GM21360 (cell line): Measurements from ENCODE around the gene TRIM56.
"Not testable (repeated sequence)": the region's sequence is repeated elsewhere in the genome, so short reads cannot be mapped to it uniquely, and the experiment has no call there.

Source experiments
- ATAC-seq: cut with Tn5 transposase; IDR thresholded peaks from one replicate; pipeline ENCODE4 v1.9.1; 2021; ENCODE audit warnings: mild to moderate bottlenecking, moderate library complexity; ENCODE audit not compliant: unreplicated experiment

TRIM56 gene

DNA sequence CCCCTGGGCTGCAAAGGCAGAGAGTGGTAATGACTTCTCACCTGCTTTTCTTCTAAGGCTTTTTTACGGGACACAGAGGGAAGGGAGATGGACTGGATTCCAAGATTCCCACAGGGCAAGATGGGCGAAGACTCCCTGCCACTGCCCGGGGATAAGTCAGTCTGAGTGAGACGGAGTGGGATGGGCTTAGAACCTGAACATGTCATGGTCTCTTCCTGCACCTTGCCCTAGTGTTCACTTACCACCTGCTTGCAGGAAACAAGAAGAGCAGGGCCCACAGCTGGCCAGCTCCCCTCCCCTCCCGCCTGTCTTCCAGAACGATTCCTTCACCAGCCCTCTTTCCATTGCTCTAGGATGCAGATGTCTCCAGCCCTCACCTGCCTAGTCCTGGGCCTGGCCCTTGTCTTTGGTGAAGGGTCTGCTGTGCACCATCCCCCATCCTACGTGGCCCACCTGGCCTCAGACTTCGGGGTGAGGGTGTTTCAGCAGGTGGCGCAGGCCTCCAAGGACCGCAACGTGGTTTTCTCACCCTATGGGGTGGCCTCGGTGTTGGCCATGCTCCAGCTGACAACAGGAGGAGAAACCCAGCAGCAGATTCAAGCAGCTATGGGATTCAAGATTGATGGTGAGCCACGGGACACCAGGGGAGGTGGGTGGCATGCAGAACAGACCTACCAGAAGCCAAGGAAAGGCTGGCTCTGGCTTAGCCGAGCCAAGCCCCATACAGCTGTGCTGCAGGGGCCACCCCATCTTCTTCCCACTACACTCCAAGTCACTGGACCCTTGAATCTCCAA is 43.0 kb downstream of the TRIM56 start:
- no peak for ATAC-seq

- ATAC-seq, result no peak
Measured at GRCh38 chr7:101129603-101130117, 44.4 kb downstream of the TRIM56 start.

- ATAC-seq, result not testable (repeated sequence)
Measured at GRCh38 chr7:101132626-101133600, 47.6 kb downstream of the TRIM56 start.

DNA sequence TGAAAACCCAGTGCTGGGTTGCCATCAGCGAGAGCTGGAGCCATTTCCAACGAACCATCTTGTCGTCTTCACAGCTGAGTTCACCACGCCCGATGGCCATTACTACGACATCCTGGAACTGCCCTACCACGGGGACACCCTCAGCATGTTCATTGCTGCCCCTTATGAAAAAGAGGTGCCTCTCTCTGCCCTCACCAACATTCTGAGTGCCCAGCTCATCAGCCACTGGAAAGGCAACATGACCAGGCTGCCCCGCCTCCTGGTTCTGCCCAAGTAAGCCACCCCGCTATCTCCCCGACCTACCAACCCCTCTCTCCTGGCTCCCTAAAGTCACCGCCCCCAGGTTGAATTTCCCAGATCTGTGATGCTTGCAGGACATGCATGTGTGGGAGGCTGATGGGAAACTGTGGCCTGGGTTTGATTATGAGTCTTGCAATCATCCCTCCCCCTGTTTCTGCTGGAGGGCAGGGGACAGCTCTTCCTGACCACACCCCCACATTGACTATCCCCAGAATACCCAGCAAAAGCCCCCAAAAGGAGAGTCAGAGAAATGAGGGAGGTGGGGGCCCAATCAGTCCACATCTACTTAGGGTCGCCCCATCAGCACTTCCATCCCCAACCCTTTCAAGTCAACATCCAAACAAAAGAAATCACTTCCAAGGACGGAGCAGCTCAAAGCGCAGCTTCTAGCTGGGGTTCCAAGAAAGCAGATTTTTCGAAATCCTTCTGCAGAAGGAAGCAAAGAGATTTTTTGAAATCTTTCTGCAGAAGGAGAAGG is 48.5 kb downstream of the TRIM56 start:
- ATAC-seq, result no peak

DNA sequence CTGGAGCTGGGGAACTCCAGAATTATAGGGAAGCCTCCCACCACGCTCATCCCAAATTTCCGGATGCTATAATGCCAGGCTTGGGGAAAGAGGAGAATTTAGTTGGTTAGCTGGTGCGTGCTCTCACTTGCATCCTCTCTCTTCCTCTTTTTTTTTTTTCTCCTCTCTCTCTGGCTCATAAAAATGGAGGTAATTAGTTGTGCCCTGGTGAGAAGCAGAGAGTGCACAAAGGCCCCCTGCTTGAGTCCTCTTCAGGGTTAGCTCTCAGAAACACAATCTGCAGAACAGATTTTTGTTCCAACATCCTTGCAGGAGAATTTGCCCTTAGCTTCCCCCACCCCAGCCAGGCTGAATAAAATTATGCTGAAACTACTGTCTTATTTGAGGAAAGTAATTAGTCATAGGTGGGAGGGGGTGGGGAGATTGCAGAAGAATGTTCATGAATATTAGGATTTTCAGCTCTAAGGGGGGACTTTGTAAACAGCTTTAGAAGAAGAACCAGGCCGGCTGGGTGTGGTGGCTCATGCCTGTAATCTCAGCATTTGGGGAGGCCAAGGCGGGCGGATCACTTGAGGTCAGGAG is 49.2 kb downstream of the TRIM56 start:
- ATAC-seq, result no peak

GRCh38 chr7:101137651-101138212 is 52.5 kb downstream of the TRIM56 start:
- no peak for ATAC-seq

GRCh38 chr7:101138213-101138870 is 53.1 kb downstream of the TRIM56 start:
- ATAC-seq, result peak; percentile 89

- ATAC-seq, result no peak
Measured at GRCh38 chr7:101140339-101140699, 55.0 kb downstream of the TRIM56 start.

DNA sequence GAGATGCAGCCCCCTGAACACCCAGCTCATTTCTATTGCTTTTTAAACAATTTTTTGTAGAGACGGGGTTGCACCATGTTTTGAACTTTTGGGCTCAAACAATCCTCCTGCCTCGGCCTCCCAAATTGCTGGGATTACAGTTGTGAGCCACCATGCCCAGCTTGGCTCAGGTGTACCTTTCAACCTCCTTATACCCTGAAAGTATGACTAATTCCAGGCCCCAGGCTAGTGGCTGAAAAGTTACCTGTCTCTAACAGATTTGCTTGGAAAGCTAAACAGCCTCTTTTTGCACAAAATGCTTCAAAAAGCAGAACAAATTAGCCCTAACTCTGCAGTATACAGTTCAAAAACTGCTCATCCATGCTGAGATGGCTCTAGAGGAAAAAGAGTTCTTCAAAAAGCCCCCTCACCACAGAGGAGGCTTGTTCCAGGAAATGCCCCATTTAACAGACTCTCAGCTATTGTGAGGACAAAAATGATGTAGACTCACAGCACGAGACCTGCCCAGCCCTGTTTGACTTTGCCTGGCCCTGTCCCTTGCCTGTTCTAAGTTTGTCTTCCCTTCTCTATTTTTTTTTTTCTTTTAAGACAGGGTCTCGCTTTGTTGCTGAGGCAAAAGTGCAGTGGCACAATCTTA is 55.6 kb downstream of the TRIM56 start:
- ATAC-seq, result no peak
